Activated T-cell treated with anti-CD3 and anti-CD28 coated beads for 48 hours (primary cell): Measurements from ENCODE around the gene RAB7A.

ENCODE experiments used
- DNase-seq: peaks from one replicate; pipeline ENCODE4 v3.0.0-alpha.2; 2020; ENCODE audit warnings: low read depth

Gene RAB7A

DNA sequence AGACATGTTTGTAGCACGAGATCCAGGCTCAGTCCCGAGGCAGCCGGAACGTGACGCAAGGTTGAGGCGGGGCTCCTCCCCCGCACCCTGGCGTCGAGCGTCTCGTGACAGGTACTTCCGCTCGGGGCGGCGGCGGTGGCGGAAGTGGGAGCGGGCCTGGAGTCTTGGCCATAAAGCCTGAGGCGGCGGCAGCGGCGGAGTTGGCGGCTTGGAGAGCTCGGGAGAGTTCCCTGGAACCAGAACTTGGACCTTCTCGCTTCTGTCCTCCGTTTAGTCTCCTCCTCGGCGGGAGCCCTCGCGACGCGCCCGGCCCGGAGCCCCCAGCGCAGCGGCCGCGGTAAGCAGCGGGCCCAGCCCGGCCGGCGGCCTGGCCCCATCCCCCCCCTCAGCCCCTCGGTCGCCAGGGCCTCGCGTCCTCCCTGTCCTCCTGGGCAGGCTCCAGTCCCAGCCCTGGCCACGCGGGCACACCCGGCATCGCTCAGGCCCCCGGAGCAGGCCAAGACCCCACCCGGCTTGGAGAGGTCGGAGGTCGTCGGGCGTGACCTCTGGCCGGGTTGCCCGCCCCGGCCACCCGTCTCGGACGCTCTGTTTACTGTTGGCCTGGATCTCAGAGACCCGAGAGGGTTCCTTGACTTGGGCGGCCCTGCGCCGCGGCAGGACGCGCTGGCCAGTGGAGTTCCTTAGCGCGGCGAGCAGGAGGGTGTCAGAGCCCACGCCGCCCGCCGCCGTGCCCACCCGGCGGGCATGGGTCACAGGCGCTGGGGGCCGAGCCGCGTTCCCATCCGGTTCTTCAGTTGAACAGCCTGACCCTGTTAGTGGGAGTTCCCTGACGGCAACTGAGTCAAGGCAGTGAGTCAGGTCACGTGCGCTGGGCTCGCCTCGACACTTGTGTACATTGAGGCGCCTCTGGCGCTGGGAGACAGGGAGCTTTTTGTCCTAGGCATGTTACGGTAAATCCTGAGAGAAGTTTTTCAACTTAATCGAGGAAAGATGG, at the start of gene RAB7A:
RAB7A (plus strand) TSS at position 161 of the 994 bp plus-strand sequence. CDS start 69,185 bp downstream, outside the sequence.
- peak; percentile 98 for DNase-seq

DNA sequence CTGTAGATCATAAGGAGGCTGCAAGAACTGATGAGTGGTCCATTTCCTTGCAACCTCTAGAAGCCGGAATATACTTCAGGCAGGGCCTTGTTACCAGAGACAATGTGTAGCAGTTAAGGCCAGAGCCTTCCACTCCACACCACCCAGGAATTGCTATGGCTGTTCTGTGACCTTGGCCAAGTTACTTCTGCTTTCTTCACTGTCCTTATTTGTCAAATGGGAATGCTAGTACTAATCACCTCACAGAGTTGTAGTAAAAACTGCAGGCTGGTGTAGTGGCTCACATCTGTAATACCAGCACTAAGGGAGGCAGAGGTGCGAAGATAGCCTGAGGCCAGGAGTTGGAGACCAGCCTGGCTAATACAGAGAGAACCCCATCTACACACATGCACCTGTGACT, 46.6 kb upstream of the RAB7A start:
- DNase-seq: no peak

DNA sequence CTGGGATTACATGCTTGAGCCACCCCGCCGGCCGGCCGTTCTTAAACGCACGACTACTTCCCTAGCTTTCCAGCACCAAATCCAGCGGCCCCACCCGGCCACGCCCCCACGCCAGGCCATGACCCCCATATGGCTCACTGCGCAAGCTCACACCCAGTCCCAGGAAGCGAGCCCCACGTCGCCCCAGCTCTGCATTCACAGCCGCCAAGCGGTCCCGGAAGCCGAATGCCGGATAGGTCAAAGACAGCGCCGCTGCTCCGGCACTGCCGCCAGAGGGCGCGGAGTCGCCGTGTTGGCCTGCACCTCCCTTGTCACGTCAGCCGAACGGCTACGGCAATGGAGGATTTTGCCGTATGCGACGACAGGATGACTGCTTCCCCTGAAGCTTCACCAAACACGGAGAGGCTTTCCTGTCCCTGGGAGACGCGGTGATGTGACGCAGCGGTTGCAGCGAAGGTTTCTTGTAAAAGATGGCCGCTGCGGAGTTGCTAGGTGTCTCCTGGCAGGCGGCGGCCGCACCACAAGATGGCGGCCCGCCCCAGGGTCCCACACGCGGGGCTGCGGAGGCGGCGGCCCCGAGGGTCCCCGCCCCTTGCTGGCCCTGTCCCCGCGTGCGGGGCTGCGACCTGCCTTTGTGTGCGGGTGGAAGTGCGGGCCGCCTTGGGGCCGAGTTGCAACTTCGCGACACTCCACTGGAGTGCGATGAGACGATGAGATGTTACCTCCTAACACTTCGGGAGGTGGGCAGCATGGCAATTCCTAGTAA, 45.2 kb upstream of the RAB7A start:
- peak; percentile 97 for DNase-seq

DNA sequence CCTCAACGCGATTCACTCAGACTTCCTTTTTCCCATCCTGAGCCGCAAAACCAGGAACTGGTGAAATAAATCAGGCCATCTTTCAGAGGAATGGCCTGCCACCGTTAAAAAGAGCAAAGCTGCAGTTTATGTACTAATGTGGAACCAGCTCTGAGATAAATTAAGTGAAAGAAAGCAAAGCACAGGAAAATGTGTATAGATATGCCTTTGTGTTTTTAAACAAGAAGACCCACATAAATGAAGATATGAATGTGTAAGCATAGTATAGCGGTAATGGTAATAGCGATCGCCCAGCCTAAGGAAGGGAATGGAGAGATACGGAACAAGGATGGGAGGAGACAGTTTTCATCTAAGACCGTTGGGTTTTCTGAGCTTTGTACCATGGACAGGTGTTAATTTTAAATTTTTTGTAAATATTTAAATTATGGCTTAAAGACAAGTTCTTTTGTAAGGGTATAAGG, 44.6 kb upstream of the RAB7A start:
- no peak for DNase-seq

DNA sequence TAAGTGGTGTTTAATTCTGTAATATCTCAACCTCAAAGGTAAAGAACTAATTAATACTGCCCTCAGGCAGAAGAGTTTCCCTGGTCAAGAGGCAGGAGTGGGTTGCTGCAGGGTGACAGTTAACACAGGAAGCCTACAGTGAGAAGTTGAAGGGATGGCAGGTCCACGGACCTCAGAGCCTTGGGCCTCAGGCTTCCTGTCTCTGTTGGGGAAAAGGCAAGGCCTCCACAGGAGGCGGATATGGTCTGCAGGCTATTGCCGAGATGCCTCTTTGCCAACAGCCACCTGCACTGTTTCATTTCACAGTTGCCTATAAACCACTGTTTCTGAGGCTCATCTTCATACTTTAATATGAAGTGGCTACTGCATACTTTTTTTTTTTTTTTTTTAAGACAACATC, 42.0 kb upstream of the RAB7A start:
- DNase-seq: no peak

DNA sequence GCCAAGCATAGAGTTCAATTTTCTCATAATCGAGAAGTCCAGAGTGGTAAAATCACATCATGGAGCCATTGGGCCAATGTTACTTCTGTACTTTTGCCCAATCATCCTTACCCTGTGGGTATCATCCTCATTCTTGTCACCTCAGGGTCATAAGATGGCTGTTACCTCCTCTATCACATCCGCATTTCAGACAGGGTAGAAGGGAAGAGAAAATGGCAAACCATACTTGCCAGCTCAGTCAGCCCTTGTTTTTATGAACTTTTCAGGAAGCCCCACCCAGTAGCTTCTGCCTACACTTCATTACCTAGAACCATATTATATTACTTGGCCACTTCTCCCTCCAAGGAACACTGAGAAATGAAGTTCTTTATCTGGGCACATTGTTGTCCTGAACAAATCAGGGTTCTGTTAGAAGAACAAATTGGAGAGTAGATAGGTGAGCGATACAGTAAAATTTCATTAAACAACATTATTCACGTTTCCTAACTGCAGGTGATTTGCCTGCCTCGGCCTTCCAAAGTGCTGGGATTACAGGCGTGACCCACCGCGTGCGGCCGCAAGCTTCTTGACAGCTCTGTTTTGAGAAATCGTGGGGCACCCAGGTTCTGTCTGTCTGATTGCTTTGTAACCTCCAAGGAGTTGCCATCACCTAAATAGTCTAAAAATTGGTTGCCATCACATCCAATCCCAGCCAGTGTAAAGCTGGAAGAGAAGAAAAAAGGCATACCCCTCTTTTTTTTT, 40.8 kb upstream of the RAB7A start:
- no peak for DNase-seq

DNA sequence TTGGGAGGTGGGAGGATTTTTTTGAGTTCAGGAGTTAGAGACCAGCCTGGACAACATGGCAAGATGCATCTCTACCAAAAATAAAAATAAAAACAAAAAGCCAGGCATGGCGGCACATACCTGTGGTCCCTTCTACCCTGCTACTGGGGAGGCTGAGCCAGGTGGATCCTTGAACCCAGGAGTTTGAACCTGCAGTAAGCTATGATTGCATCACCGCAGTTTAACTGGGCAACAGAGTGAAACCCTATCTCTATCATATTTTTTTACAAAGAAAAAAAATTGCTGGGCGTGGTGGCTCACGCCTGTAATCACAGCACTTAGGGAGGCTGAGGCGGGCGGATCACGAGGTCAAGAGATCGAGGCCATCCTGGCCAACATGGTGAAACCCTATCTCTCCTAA, 39.5 kb upstream of the RAB7A start:
- no peak for DNase-seq

DNA sequence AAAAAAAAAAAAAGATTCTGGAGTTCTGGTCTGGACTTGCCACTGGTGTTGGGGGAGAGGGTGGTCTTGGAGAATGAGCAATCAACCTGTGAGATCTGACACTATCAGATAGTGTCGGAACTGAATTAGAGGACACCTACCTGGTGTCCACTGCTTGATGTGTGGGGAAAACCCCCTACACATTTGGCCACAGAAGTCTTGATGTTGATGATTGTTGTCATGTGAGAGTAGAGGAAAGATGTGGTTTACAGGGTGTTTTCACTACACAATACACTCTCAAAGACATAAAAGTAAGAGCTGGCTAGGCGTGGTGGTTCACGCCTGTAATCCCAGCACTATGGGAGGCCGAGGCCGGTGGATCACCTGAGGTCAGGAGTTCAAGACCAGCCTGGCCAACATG, 36.9 kb upstream of the RAB7A start:
- no peak for DNase-seq

DNA sequence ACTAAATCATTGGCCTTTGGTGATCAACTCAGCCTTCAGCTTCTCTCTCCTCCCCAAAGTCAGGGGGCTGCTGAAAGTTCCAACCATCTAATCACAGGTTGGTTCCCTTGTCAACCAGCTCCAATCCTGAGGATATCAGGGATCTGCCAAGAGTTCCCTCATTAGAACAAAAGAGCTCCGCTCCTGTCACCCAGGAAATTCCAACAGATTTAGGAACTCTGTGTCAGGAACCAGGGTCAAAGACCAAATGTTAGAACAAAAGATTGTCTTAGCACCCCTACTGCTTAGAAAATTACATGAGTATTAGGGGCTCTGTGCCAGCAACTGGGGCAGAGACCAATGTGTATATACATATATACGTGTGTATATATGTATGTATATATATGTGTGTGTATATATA, 32.3 kb upstream of the RAB7A start:
- no peak for DNase-seq

DNA sequence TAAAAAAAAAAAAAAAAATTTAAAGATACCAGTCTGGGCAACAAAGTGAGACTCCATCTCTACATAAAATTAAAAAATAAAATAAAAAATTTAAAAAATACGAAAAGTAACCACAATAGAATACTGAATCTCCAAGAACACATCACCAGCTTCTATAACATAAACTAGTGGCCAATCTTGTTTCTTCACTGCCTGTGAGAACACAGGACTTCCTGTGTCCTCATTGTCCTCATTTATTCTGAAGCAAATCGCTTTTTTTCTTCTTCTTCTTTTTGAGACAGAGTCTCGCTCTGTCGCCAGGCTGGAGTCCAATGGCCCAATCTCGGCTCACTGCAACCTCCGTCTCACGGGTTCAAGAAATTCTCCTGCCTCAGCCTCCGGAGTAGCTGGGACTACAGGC, 28.6 kb upstream of the RAB7A start:
- DNase-seq: no peak

DNA sequence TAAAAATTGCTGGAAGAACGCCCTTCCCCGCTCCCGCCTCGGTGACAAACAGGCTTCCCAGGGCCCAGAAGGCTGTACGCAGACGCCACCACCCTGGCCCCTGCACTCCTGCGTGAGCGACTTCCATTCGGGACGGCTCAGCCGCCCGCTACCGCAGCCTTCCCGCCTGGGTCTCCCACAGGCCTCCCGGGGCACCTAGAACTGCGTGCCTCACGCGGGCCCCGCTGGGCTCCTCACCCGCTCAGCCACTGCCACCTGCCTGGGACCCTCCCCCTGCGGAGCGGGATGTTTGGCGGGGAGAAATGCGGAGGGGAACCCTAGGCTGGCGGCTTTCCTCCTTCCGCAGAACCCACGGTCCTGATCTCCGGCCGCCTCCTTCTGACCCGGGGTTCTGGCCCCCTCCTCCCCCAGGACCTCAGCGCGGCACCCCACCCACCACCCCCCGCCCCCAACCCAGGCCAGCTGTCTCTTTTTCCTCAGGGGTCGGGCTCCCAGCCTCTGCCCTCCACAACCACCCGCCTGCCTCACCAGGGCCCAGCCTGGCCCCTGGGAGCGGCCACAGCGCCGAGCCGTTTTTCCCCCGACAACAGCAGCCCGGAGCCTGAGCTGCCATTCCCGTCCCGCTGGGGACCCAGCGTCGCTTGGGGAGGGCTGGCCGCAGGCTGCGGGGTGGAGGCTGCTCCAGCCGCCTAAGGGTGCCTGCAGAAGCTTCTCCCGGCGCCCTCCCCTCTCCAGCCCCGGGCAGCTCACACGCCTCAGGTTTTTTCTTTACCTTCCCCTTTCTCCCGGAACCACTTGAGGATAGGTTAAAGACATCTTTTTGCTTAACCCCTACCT, 27.6 kb upstream of the RAB7A start:
- DNase-seq: no peak

DNA sequence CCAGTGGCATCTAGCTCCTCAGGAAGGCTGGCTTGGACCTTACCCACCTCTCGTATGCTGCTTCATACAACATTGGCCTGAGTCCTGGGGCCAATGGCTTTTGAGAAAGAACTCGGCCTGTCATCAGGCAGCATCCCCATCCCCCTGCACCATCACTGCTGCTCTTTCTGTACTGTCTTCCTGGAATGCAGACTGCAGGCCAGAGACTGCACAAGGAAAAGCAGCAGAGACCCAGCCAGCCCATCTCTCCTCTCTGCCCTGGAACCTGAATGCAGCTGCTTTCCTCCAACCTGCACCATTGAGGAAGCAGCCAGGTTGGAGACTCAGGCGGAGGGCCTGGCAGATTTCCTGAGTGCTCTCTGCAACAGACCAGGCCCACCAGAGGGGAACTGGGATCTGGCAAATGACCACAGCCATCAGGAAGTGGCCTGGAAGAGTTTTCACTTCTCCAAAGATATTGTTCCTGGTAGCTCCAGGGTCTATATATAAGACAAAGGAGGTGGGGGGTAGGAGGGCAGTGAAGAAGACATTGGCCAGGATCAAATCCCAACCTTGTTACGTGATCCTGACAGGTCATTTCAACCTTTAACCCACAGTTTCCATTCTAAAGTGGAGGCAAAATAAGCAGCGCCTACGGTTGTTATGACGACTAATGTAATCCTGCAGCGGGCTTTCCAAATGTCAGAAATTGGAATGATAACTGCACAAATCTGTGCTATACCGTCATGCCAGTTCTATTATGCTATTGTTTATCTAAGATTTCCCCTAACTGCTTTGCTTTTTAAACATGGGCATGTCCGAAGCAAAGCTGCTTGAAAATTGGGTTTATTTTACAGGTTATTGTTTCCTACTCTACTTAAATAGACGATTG, 24.4 kb upstream of the RAB7A start:
- no peak for DNase-seq

DNA sequence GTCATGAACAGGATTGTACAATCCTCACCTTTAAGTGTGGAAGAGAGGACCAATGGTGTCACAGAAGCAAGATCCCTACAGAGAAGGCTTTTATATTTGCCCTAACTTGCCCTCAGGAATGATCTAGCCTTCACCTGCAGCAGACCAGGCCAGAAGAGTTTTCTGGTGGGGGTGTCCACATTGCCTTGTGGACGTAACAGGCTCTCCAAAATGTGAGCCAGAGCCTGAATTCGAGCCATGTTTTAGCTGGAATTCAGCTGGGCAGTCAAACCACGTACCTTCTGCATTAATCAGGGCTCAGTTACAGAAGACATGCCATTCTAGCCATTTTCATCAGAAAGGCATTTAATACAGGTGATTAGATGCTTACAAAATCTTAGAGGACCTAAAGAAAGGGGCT, 23.6 kb upstream of the RAB7A start:
- no peak for DNase-seq

DNA sequence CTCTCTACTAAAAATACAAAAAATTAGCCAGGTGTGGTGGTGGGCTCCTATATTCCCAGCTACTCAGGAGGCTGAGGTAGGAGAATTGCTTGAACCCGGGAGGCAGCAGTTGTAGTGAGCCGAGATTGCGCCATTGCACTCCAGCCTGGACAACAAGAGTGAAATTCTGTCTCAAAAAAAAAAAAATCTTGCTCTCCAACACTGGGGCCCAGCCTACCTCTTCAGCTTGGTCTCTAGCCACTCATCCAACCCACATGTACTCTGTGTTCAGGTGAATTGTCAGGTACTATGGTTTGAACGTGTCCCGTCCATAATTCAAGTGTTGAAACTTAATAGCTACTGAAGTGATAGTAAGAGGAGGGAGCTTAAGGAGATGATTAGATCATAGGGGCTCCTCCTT, 22.4 kb upstream of the RAB7A start:
- DNase-seq: no peak

DNA sequence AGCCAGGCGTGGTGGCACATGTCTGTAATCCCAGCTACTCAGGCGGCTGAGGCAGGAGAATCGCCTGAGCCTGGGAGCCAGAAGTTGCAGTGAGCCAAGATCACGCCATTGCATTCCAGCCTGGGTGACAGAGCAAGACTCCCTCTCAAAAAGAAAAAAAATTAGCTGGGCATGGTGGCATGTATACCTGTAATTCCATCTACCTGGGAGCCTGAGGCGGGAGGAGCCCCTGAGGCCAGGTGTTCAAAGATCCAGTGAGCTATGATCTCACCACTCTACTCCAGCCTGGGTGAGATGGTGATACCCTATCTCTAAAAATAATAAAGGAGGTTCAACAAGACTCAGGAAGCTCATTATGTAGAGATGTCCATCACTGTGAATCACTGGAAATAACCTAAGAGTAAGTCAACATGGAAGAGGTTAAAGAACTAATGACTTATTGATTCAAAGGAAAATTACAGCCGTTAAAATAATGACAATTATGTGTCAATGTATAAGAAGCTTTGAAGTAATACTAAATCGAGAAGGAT, 19.8 kb upstream of the RAB7A start:
- DNase-seq: no peak

DNA sequence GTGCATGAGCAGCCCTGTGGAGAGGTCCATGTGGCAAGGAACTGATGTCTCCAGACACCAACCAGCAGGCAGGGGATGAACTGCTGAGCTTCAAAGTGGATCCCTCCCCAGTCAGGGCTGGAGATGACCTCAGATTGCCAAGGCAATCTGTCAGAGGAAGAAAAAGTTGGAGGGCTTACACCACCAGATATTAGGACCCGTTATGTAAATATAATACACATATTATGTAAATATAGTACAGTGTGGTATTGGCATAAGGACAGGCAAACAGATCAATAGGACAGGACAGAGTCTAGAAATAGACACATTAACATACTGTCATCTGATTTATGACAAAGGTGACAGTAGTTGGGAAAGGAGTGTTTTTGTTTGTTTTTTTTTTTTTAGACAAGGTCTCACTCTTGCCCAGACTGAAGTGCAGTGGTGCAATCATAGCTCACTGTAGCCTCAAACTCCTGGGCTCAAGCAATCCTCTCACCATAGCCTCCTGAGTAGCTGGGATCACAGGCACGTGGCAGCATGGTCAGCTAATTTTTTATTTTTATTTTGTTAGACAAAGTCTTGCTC, 18.0 kb upstream of the RAB7A start:
- no peak for DNase-seq

DNA sequence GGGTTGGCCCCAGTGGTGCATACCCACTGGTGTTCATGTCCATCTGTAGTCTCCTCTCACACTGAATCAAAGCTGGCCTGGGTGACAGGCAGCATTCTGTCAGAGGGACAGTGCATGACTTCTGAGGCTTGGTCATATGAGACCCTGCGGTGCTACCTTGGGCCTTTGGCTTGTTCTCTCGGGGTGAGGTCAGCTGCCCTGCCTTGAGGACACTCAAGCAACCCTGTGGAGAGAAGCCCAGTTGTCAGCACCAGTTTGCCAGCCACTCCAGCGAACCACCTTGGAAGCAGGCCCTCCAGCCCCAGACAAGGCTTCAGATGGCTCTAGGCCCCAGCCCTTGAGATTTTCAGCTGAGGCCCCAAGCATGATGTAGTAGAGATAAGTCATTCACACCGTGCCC, 16.9 kb upstream of the RAB7A start:
- DNase-seq: no peak

DNA sequence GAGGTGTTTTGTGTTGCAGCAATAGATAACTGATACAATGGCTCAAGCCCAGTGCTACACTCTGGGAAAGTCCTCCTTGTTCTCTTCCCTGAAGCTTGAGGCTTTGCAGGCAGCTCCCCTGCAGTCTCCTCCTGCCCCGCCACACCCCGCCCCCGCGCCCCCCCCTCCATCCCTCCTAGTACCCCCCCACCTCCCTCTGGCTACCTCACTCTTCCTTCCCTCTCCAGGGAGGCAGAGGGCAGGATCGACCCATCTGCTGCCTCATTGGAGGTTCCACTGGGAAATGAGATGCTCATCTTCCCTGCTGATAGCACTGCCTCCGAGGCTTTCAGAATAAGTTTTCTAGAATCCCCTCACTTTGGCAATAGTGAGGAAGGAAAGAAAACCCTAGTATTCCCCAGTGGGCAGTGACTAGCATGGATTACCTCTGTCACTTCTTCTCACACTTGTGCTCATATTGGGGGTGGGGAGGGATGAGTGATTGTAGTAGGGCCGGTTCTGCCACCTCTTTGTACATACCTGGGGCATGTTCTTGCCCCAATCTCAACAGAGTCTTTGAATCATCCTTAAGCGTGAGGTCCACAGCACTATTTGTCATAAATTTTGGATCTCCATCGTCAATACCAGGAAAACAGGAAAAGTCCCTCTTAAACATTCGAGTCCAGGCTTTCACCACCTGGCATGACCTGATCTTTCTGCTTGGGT, 16.3 kb upstream of the RAB7A start:
- no peak for DNase-seq

DNA sequence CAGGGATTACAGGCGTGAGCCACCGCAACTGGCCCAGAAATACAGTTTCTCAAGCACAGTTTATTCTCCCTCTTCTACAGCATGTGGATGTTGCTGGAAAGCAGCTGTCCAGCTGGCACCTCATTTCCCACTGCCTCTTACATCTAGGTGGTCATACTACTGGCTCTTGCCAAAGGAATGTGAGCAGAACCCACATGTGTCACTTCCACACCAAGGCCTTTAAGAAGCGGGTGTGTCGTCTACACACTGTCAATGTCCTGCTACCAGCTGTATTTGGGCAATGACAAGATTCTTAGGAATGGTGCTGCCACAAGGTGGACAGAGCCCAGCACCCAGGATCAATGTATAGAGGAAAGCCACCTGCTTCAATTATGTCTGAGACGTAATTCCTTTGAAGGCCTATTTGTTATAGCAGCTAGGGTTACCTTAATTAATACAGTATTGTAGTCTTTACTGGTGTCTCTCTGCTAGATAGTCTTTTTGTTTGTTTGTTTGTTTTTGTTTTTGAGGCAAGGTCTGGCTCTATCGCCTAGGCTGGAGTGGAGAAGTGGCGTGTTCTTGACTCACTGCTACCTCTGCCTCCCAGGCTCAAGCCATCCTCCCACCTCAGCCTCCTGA, 15.1 kb upstream of the RAB7A start:
- no peak for DNase-seq
